IMR-90 (cell line): ENCODE data around the gene DDX31. TPM values are rescaled to one million over a fixed set of nuclear protein-coding genes. Genes with fewer than 3 reads are reported as not detected.

Source experiments
- ATAC-seq: fragments of 200-7000 bp; cut with Tn5 transposase; 2 replicates; pipeline ENCODE4 v1.9.1; 2020; ENCODE audit warnings: low read depth, mild to moderate bottlenecking, moderate library complexity
- BruUV-seq: library from RNA; stranded (reverse); fragments of 400-500 nt; replicated peaks from 2 replicates; lab custom pipeline; 2021; lab: Mats Ljungman, UMichigan
- CTCF ChIA-PET: fragments of 300-600 bp; formaldehyde crosslinking; extraction: SDS; loops from one replicate; lab custom pipeline; 2021; ENCODE audit warnings: antibody characterized with exemption; lab: Yijun Ruan, JAX
- POLR2A ChIA-PET: fragments of 300-600 bp; sonication (Branson Sonifier 250); formaldehyde crosslinking; loops from one replicate; lab custom pipeline; 2022; ENCODE audit warnings: antibody characterized with exemption; ENCODE audit not compliant: unreplicated experiment; lab: Charles Lee
- DNase-seq: peaks from one replicate; pipeline ENCODE4 v3.0.0; 2013
- H2AFZ ChIP-seq: replicated peaks from 2 replicates; pipeline ENCODE3; 2013; ENCODE audit warnings: low read length, mild to moderate bottlenecking; ENCODE audit not compliant: poor library complexity
- H2AK5ac ChIP-seq: 2 replicates; pipeline ENCODE4 v1.6.1; 2013; ENCODE audit warnings: low read depth, low read length, inconsistent platforms
- H2AK9ac ChIP-seq: replicated peaks from 2 replicates; pipeline ENCODE3; 2013; ENCODE audit warnings: mild to moderate bottlenecking, low read depth, low read length, moderate library complexity; ENCODE audit not compliant: poor library complexity
- H2BK120ac ChIP-seq: 2 replicates; pipeline ENCODE4 v1.6.1; 2013; ENCODE audit warnings: low read depth, low read length, inconsistent platforms
- H2BK15ac ChIP-seq: 3 replicates; pipeline ENCODE4 v1.6.1; 2013; ENCODE audit warnings: low read depth, low read length, inconsistent platforms
- H2BK20ac ChIP-seq: 2 replicates; pipeline ENCODE4 v1.6.1; 2013; ENCODE audit warnings: low read depth, mild to moderate bottlenecking, inconsistent platforms, low read length, moderate library complexity
- H2BK5ac ChIP-seq: 2 replicates; pipeline ENCODE4 v1.6.1; 2013; ENCODE audit warnings: mild to moderate bottlenecking, low read depth, low read length, inconsistent platforms; ENCODE audit not compliant: poor library complexity, severe bottlenecking
- H3K14ac ChIP-seq: replicated peaks from 2 replicates; pipeline ENCODE4 v1.6.1; 2013; ENCODE audit warnings: low read depth, low read length, inconsistent platforms
- H3K18ac ChIP-seq: 2 replicates; pipeline ENCODE4 v1.6.1; 2013; ENCODE audit warnings: low read depth, low read length, control low read depth
- H3K23ac ChIP-seq: 2 replicates; pipeline ENCODE4 v1.6.1; 2013; ENCODE audit warnings: low read depth, low read length, inconsistent platforms
- H3K27ac ChIP-seq: 2 replicates; pipeline ENCODE4 v1.5.1; 2013; ENCODE audit warnings: mild to moderate bottlenecking, control low read depth, low read length; ENCODE audit not compliant: insufficient read depth
- H3K27me3 ChIP-seq: 2 replicates; pipeline ENCODE4 v1.6.1; 2013; ENCODE audit warnings: low read length; ENCODE audit not compliant: control insufficient read depth, insufficient read depth
- H3K36me3 ChIP-seq: 2 replicates; pipeline ENCODE4 v1.6.1; 2013; ENCODE audit warnings: low read length, mixed read lengths; ENCODE audit not compliant: control insufficient read depth, insufficient read depth
- H3K4ac ChIP-seq: 2 replicates; pipeline ENCODE4 v1.6.1; 2013; ENCODE audit warnings: low read depth, low read length, inconsistent platforms
- H3K4me1 ChIP-seq: 2 replicates; pipeline ENCODE4 v1.6.1; 2013; ENCODE audit warnings: low read length, mixed read lengths; ENCODE audit not compliant: control insufficient read depth, insufficient read depth
- H3K4me2 ChIP-seq: 2 replicates; pipeline ENCODE4 v1.6.1; 2013; ENCODE audit warnings: low read depth, mild to moderate bottlenecking, control low read depth, low read length, moderate library complexity
- H3K4me3 ChIP-seq: 2 replicates; pipeline ENCODE4 v1.5.1; 2013; ENCODE audit warnings: low read depth, mild to moderate bottlenecking, control low read depth, low read length, moderate library complexity; ENCODE audit not compliant: insufficient read depth
- H3K56ac ChIP-seq: 2 replicates; pipeline ENCODE4 v1.6.1; 2013; ENCODE audit warnings: low read length, inconsistent platforms; ENCODE audit not compliant: insufficient read depth; ENCODE audit errors: extremely low read depth
- H3K79me1 ChIP-seq, 2 experiments: 2 replicates each; pipeline ENCODE4 v1.6.1; 2013; ENCODE audit warnings: low read length in 2 of 2, inconsistent platforms in 1 of 2, low read depth in 1 of 2
- H3K9ac ChIP-seq: 2 replicates; pipeline ENCODE4 v1.6.1; 2013; ENCODE audit warnings: low read depth, low read length, control low read depth
- H3K9me1 ChIP-seq: 2 replicates; pipeline ENCODE4 v1.6.1; 2013; ENCODE audit warnings: low read length, inconsistent platforms; ENCODE audit not compliant: insufficient read depth
- H3K9me3 ChIP-seq: 2 replicates; pipeline ENCODE4 v1.6.1; 2013; ENCODE audit warnings: low read length; ENCODE audit not compliant: control insufficient read depth, insufficient read depth
- H4K20me1 ChIP-seq: 2 replicates; pipeline ENCODE4 v1.6.1; 2013; ENCODE audit warnings: low read length, inconsistent platforms; ENCODE audit not compliant: insufficient read depth
- H4K5ac ChIP-seq: 2 replicates; pipeline ENCODE4 v1.6.1; 2013; ENCODE audit warnings: mild to moderate bottlenecking, low read depth, low read length, control low read depth
- H4K8ac ChIP-seq, 2 experiments: 2 replicates each; pipeline ENCODE4 v1.6.1; 2013; ENCODE audit warnings: low read depth in 2 of 2, low read length in 2 of 2, control low read depth in 1 of 2, inconsistent platforms in 1 of 2
- H4K91ac ChIP-seq: 2 replicates; pipeline ENCODE4 v1.6.1; 2013; ENCODE audit warnings: low read depth, low read length, inconsistent platforms; ENCODE audit not compliant: insufficient read depth
- CEBPB ChIP-seq: IDR thresholded peaks from 2 replicates; pipeline ENCODE4 v1.6.1; 2012; ENCODE audit warnings: low read depth, low read length, improper control_type of control experiment
- RAD21 ChIP-seq: IDR thresholded peaks from 2 replicates; pipeline ENCODE4 v1.6.1; 2012; ENCODE audit warnings: low read length, improper control_type of control experiment
- RCOR1 ChIP-seq: IDR thresholded peaks from 2 replicates; pipeline ENCODE4 v1.6.1; 2012; ENCODE audit warnings: mild to moderate bottlenecking, low read length, improper control_type of control experiment; ENCODE audit not compliant: insufficient replicate concordance
- RFX5 ChIP-seq: IDR thresholded peaks from 2 replicates; pipeline ENCODE4 v1.8.0; 2012; ENCODE audit warnings: low read depth, mild to moderate bottlenecking, low read length, moderate library complexity
- WGBS, 2 experiments: methylation state at CpG; one replicate each; pipeline versions ENCODE4 v1.1.5 to v1.1.7; 2013; ENCODE audit warnings: missing lambda C conversion rate in 2 of 2; ENCODE audit not compliant: insufficient read length in 1 of 2; ENCODE audit errors: extremely low coverage in 2 of 2; 5-methylcytosine and 5-hydroxymethylcytosine counted together
- dilution Hi-C: fragments of 300-500 bp; cut with HindIII; formaldehyde crosslinking; loops from one replicate; pipeline ENCODE4 v1.14.3; 2018; ENCODE audit warnings: low sequenced_read_pairs; ENCODE audit not compliant: unreplicated experiment
- in situ Hi-C: fragments of 300-500 bp; cut with MboI; formaldehyde crosslinking; loops from 3 replicates; pipeline ENCODE4 v1.14.3; 2019; ENCODE audit warnings: low sequenced_read_pairs, inconsistent platforms, mixed read lengths
- intact Hi-C: fragments of 100-400 bp; cut with micrococcal nuclease; formaldehyde crosslinking; loops from 2 replicates; pipeline ENCODE4 v1.10.0; 2022
- polyA plus RNA-seq, 3 experiments: library from polyadenylated mRNA; depleted of rRNA; stranded (reverse); fragments of >200 nt; gene quantifications; 2 replicates each; pipeline ENCODE4 v1.2.3, GENCODE V29; 2012; ENCODE audit warnings: low replicate concordance in 1 of 3
- total RNA-seq: library from RNA; depleted of rRNA; stranded (reverse); fragments of >200 nt; gene quantifications from 2 replicates; pipeline ENCODE4 v1.2.3, GENCODE V29; 2012

Gene DDX31
- total and polyA plus RNA-seq, 2 of the 4 experiments (the other 2 are of a cell fraction) = 10.7 to 14.0 TPM

- no TSS peak for BruUV-seq
- Histone ChIP-seq H3K36me3 (peaks cover 28% of the 10 kb centered on the region), H3K9me1 (no peaks in the 10 kb centered on the region)
These were observed 13.5 kb downstream of the DDX31 start for GRCh38 chr9:132656299-132656698.

More at GRCh38 chr9:132656299-132656698, 13.5 kb downstream of the DDX31 start:
- Histone ChIP-seq H3K79me1 (peaks cover 7 to 11% of the 10 kb centered on the region in 2 experiments; a peak in 3 of 4 replicates), H3K27me3 (no peaks in the 10 kb centered on the region), H3K4me2 (no peak overlapping the region), H2BK5ac (no peak overlapping the region), H2AFZ (no peak overlapping the region), H3K9me3 (no peaks in the 10 kb centered on the region), H2AK9ac (no peak overlapping the region), H3K4me3 (no peak overlapping the region), H4K91ac (no peak overlapping the region), H4K8ac (no peak overlapping the region), H4K20me1 (0 out of 2 replicates have a peak, but pooled peaks cover 4% of the 10 kb centered on the region), H2BK15ac (no peak overlapping the region), H2AK5ac (no peak overlapping the region), H2BK20ac (no peak overlapping the region), H3K14ac (no peak overlapping the region), H3K4ac (no peak overlapping the region), H3K4me1 (no peaks in the 10 kb centered on the region), H3K27ac (no peak overlapping the region), H3K18ac (no peak overlapping the region), H3K9ac (no peak overlapping the region), H3K56ac (no peak overlapping the region), H2BK120ac (no peak overlapping the region), H3K23ac (no peak overlapping the region), H4K5ac (no peak overlapping the region)
- TF ChIP-seq CEBPB (no peak), RAD21 (no peak), RCOR1 (no peak), RFX5 (no peak)
- intact Hi-C loops (loop anchor here (10.0 kb wide), 1 partner anchor 241 kb away; the partner anchor contains the start of gene CFAP77), dilution Hi-C loops (no loop called here), in situ Hi-C loops (no loop called here)
- POLR2A ChIA-PET = no interaction called here
- DNase-seq (no peak), ATAC-seq (no peak)
- CTCF ChIA-PET = no interaction called here
- 93% methylated on average over 4 of the region's 7 CpGs; no CpG with 5 or more reads in 1 of the 2 experiments for WGBS, 2 experiments
